SW 1271 (cell line): ENCODE data around the gene LONP2.
"Not testable (repeated sequence)": the region's sequence is repeated elsewhere in the genome, so short reads cannot be mapped to it uniquely, and the experiment has no call there.

Experiments
- DNase-seq, 2 experiments: peaks; one replicate each; lab custom pipeline; 2025; lab: John Stamatoyannopoulos, UW

LONP2 gene

DNA sequence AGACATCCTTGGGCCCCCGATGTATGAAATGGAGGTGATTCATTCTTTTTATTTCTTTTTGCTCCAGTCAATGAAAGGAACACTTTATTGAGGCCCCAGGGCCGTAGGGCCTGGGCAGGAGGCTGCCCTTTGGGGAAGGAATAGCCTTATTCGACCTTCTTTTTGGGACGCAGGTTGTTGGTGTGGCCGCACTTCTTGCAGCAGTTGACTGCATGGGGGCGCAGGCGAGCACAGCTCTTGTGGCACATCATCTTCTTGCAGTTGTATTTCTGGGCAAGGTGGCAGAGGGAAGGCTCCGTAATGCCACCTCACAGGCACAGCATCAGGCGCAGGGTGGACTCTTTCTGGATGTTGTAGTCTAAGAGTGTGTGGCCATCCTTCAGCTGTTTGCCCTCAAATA lies 90.2 kb downstream of the LONP2 start:
- no peak for DNase-seq

DNA sequence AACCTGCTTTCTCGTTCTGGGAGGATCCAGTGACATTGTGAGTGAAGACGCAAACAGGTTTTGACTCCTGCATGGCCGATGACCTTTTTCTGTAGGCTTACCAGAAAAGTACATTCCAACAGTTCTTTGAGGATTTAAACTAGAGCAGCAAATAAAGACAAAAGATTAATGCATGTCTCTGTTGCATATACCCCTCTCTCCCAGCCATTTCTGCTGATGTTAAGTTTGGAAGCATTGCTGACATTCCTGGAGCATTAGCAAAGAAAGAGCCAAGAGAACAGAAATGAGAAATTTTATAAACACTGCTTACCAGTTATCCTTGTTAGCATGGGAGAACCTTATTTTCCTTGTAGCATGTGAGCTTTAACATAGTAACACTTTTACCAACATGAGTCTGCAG lies 91.9 kb downstream of the LONP2 start:
- no peak for DNase-seq

DNA sequence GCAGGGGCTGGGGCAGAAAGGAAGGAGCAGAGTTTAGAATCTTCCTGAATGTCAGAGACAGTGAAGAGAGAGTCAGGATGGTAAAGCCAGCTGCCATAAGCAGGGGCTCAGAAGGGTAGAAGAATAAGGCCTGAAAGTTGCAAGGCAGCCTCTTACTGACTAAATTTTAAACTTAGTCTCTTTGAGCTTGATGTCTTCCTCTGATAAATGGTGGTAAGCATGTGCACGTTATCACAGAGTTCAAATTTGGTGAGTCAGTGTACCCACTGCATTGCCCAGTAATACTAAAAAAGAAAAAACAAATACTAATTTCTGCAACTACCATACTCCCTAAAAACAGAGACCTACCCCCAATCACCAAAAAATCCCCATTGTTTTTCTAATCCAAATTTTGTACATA lies 96.0 kb downstream of the LONP2 start:
- no peak for DNase-seq

DNA sequence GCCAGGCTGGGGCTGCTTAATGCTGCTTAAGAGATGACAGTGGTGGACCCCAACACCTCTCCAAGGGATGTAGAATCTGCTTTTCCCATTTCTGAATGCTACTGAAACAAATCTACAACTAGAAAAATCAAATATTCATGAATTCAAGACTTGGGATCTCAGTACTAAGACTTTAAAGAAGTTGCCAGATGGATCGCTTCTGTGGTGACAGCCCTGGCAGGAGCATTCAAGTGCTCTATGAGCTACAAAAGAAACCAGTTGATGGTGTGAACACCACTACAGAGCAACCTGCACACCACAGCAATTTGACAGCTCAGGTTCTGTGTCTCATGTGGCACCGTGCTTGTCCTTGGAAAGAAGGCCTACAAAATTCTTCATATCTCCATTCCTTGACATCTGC lies 98.5 kb downstream of the LONP2 start:
- no peak for DNase-seq

DNA sequence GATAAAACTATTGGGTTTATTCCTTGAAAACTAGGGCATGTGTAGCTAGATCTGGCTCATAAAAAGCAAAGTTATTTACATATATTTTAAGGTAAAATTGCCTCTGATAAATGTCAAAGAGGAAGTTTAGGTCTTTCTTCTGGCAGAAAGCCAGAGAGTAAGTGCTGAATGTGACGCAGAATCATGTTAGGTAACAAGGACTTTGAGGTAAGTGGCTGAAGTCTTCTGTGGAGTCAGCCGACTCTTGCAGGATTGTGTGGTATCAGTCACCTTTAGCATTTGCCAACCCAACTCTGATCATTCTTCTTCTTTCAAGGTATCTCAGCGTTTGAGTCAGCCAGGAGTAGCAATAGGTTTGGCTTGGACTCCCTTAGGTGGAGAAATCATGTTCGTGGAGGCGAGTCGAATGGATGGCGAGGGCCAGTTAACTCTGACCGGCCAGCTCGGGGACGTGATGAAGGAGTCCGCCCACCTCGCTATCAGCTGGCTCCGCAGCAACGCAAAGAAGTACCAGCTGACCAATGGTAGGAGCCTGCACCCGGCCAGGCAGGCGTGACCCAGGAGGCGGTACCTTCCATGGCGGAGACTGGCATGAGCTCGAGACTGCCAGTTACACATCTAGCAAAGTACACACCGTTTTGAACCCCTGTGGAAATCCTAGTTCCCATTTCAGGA lies 103.2 kb downstream of the LONP2 start:
- DNase-seq = no peak

DNA sequence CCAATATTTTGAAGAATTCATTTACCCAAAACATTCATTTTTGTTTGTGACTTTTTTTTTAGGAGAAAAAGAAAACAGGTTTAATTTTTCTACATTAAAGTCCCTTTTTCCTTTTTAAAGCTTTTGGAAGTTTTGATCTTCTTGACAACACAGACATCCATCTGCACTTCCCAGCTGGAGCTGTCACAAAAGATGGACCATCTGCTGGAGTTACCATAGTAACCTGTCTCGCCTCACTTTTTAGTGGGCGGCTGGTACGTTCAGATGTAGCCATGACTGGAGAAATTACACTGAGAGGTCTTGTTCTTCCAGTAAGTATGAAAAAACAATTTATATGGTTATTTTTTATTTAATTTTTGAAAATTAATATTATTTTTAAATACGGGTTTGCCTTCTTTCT lies 103.9 kb downstream of the LONP2 start:
- DNase-seq = no peak

DNA sequence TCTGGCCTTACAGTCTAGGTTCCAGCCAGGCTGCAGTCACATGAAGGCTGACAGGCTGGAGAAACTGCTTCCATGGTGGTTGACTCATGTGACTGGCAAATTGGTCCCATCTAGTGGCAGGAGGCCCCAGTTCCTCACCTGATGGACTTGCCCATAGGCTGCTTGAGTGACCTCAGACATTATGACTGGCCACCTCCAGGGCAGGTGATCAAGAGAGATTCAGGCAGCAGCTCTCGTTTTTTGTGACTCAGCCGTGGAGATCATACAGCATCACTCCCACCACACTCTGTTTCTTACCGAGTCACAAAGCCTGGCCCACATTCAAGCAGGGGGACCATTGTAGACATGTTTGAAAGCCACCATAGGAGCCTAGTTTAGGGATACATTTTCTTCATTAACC lies 106.6 kb downstream of the LONP2 start:
- no peak for DNase-seq

DNA sequence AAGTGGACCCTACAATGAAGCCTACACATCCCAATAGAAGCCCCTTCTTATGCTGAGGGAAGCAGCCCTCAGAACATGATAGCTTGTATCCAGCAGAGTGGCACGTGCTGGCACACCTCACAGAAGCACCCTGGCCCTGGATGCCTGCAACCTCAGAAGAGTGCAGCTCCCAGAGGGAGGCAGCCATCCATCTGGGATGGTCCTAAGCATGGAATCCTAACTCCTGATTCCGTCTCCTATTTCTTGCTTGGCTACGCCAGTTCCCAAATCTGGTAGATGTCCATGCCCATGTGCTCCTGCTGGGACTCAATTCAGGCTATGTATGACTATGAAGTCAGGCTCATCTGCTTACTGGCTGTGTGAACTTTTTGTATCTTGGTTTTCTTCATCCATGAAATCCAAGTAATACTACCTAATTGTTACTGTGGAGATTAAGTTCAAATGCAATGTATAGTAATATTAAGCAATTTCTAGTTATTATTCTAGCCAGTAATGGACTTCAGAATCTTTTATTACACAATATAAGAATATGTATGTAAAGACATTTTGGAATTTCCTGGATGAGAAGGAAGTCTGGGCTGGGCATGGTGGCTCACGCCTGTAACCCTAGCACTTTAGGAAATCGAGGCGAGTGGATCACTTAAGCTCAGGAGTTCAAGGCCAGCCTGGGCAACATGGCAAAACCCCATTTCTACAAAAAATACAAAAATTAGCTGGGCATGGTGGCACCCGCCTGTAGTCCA lies 108.7 kb downstream of the LONP2 start:
- DNase-seq = no peak

DNA sequence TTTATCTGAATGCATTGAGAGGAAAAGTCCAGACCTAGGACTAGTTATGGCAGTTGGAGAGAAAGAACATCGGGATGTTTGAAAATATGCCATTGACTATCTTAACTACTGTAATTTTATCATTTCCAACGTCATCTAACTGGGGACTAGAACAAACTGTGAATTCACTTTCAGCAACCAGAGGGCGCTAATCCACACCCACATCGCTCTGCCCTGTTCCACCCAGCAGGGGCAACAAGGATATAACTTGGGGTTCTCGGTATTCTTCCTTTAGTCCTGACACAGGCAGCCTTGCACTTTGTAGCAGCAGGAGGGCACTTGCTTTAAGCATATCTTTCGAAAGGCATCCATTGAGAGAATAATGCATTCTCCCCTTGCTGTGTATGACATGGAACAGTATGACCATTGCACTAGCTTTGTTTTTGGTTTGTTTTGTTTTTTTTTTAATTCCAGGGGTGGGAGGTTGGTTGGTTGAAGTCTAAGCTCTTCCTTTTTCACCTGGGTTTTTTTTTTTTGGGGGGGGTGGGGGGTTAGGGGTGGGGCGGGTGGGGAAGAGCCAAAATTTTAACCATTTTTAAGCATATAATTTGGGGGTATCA lies 109.6 kb downstream of the LONP2 start:
- DNase-seq = peak; percentile 8 to 40

DNA sequence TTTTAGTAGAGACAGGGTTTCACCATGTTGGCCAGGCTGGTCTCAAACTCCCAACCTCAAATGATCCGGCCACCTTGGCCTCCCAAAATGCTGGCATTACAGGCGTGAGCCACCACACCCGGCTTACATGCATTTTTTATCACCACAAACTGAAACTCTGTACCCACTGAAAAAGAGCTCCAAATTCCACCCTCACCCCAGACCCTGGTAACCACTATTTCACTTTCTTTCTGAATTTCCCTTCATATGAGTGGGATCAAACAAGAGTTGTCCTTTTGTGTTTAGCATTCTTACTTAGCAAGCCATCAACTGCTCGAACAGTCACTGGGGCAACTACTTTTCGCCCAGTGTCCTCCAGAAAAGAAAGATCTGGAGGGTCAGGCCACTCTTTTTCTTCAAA lies 110.3 kb downstream of the LONP2 start:
- not testable (repeated sequence) for DNase-seq

DNA sequence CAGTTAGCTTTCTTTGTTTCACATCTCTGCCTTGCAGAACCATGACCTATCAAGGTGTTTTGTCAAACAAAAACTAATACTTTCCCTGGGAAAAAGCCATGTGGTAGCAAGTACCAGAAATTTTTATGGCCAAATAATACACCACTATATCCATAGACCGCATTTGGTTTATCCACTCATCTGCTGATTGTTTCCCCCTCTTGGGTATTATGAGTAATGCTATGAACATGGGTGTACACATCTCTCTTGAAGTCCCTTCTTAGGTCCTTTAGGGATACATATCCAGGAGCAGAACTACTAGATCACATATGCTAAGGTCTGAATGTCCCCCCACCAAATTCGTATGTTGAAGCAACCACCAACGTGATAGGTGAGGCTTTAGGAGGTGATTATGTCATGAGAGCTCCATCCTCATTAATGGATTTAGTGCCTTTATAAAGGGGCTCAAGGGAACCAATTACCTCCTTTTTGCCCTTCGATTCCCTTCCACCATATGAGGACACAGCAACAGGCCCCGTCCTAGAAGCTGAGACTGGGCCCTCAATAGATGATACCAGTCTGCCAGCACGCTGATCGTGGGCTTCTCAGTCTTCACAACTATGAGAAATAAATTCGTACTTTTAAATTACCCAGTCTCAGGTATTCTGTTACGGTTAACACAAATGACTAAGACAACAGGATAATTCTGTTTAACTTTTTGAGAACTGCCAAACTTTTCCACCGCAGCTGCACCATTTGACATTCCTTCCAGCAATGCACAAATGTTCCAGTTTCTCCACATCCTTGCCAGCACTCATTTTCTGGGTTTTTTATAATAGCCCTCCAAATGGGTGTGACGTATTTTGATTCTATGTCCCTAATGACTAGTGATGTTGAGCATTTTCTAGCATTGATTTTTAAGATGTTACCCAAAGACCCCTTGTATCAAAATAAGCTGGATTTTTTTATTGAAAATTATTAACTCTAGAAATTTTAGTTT lies 111.1 kb downstream of the LONP2 start:
- DNase-seq = no peak

DNA sequence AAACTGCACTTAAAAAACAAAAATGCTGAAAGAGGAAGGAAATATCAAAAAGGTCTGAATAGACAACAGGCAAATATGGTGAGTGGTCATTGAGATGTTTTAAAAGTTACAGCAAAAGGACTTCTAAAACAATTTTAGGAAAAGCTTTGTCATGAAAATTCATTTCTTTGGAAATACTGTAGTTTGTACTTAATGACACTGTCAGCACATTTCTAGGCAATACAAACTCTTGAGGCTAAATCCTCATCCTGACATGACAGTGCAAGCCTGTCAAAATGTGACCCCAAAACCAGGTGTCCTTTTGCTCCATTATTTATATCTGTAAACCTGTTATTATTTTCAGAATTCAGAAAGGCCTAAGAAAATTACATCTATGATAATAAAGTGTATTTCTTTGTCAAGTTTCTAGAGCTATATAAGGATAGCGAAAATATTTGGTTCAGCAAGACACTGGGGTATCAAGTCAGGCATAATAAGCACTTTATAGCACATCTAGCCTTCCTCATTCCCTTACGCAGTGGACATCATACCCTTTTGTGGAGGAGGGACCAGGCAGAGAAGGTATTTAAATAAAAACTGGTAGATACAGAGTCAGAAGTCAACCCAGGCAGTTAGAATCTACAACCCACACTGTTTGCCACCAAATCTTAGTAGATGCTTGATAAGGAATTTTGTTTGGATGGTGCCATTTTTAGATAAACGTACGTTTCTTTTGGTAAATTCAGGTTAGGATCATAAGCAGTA lies 112.7 kb downstream of the LONP2 start:
- DNase-seq = no peak

DNA sequence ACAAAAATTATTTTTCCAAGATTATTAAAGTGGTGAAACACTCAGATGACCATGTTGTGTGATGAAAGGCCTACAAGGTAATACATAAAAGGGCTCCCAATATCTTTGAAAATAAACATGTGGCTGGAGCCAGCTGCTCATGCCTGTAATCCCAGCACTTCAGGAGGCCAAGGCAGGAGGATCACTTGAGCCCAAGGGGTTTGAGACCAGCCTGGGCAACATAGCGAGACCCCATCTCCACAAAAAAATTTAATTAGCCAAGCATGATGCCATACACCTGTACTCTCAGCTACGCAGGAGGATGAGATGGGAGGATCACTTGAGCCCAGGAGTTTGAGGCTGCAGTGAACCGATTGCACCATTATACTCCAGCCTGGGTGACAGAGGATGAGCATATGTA lies 114.3 kb downstream of the LONP2 start:
- no peak for DNase-seq

DNA sequence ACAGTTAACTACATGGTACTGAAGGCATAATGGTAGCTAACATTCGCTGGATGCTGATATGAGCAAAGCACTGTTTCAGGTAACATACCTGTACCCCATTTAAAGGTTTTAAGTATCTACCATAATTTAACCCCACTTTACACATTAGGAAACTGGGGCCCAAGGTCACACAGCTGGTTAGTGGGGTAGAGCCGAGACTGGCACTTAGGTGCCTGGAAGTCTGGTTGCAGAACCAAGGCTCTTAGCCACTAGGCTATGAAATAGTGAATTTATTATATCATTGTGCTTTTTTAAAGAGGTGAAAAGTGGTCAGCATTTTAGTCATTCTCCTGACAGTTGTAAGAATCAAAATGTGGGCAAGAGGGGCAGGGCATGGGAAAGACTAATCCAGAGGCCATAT lies 115.9 kb downstream of the LONP2 start:
- no peak for DNase-seq

DNA sequence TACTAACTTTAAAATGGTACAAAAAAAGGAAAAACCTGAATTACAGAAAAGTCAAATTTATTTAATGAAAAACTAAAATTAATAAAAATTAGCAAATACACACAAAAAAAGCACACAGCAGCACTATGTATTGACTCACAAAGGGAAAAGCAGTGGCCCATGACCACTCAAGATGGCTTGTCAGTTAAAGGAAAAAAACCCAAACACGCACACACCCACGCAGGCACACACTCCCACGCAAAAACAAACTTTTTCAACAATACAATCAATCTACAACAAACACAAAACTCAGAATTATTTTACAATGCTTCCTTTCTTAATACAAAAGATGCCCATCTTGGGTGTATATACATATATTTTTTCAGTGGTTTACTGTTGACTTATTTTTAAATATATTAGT lies 116.9 kb downstream of the LONP2 start:
- no peak for DNase-seq

DNA sequence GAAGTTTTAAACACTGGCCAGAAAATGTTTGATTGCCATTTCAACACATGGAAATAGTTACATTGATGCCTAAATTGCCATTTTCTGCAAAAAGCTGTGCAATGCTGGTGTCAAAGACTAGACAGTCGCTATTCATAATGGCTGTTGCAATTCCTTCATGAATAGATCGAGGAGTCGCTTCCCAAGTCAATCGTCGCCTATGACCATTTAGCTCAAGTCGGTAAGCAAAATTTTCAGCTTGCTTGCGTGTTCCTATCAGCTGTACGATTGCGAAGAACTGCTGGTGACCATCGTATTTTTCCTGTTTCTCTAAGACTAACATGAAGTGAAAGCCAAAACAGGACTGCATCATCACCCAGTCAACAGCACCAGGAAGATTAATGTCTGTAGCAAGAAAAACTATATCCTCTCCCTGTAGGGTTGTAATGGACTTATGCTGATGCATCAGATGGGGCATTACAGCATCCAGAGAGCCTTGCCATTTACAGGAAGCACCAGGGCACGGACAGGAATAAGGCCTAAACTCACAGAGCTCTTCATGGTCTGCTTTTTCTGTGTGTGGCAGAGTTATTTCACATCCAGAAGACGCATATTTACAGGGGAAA lies 117.5 kb downstream of the LONP2 start:
- DNase-seq = no peak

DNA sequence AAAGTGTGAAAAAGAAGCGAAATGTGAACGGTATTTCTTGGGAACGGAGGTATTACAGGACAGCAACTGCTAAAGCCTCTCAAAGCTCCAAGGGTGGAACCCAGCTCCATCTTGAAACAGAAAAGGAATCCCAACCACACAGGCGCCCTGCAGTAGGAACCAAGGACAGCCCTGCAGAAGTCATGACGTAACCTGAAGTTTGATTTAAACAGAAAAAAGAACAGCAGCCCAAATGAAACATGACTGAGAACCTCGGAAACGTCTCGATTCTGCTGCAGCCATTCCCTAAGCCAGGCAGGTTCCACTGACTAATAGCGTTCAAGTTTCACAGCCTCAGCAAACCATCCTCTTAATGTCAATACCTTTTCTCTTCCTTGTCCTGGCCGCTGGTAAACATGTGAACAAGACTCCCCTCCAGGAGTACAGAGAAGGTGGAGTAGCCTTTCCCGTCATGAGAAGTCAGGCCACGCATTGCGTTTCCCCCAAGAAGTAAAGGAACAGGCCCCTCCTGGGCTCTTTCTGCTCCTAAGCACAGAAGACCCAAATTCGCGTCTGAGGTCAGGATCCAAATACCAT lies 121.0 kb downstream of the LONP2 start:
- DNase-seq = no peak

DNA sequence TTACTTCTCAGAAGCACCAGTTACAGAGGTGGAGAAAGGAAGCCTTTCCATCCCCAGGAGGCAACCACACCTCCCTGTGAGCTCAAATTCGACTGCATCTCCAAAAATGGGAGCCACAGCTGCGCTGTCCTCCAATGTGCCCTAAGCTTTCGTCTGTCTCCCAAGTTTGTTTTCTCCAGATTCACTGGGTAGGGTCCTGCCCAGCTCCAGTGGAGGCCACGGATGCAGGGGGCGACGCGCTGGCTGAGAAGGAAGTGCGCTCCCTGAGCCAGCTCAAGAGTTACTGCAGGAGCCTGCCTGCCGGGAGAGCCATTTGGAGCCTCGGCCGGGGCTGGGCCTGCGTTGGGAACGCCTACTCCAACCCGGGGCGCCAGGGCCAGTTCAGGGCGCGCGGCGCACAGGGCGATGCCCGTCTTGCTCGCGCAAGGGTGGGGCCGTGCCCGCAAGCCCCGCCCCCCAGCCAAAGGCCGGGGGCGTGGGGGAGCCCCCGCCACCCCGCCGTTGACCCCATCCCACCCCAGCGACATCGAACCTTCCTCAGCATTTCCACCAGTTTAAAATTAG lies 121.6 kb downstream of the LONP2 start:
- DNase-seq = peak; percentile 43 to 80

DNA sequence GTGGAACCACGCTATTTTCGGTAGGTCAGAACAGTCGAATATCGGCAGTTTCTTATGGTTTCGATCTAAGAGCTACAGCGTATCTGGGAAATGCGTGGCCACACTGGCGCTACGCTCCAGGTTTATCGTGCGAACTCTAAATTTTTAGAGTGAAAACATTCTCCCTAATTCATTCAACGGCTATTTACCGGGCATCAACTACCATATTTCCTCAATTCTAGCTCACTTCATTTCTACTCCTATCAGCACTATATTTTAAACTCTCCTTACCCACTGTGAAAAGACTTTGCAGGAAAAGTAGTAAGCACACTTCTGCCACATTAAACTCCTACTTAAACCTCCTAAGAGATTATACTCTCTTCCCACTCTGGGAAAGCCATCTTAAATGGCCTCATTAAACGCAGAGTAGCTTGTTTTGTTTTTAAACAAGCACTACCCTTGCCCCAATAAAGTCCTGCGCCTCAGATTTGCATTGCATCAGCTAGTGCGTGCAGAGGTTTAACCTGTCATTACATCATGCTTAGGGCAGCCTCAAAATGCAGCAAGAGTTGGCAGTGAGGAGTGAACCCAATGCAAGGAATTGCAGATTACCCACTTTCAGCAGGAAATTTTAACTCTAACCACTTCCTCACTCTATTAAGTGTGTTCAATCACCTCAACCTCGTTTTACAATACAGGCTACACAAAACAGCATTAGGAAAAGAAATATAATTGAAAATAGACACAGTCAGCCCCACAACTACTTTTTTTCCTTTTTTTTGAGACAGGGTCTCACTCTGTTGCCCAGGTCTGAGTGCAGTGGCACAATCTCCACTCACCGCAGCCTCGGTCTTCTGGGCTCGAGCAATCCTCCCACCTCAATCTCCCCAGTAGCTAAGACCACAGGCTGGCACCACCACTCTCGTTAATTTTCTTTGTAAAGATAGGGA lies 122.3 kb downstream of the LONP2 start:
- peak; percentile 24 to 71 for DNase-seq
